K562 (cell line): ENCODE results near the gene RAI1.

Source experiments
- CREM ChIP-seq: IDR thresholded peaks from 2 replicates; pipeline ENCODE4 v1.6.1; 2014; ENCODE audit warnings: antibody characterized with exemption, low read depth
- CTCF ChIP-seq, 3 experiments: IDR thresholded peaks in 2 of 3; conservative IDR thresholded peaks in 1 of 3; 2 replicates each; pipeline ENCODE4 v1.5.1; 2011 to 2012; ENCODE audit warnings: low read length in 3 of 3, mild to moderate bottlenecking in 3 of 3, control low read depth in 2 of 3, improper control_type of control experiment in 1 of 3, inconsistent platforms in 1 of 3, low read depth in 1 of 3, mixed read lengths in 1 of 3, moderate library complexity in 1 of 3; ENCODE audit not compliant: insufficient read depth in 2 of 3
- POLR2AphosphoS5 ChIP-seq: IDR thresholded peaks from 2 replicates; pipeline ENCODE4 v1.6.1; 2011; ENCODE audit warnings: mild to moderate bottlenecking, low read depth, low read length, moderate library complexity; ENCODE audit not compliant: control insufficient read depth, insufficient read depth
- ZNF274 ChIP-seq: IDR thresholded peaks from 2 replicates; pipeline ENCODE4 v1.6.1; 2011; ENCODE audit warnings: low read depth, mild to moderate bottlenecking, low read length, moderate library complexity, borderline replicate concordance
- ZNF507 ChIP-seq: conservative IDR thresholded peaks from 2 replicates; pipeline ENCODE4 v1.6.1; 2017; ENCODE audit warnings: missing genetic modification characterization, missing compliant biosample characterization

- no peak for TF ChIP-seq CREM
- TF ChIP-seq ZNF507 (tag) = no peak
- no peak for TF ChIP-seq POLR2AphosphoS5
- no peak for TF ChIP-seq CTCF (IDR thresholded peaks at IDR 0.05 in 2 of 3, conservative IDR thresholded peaks at IDR 0.05 in 1 of 3; ENCODE audit: insufficient read depth in 2 of 3, low read depth in 1 of 3, low read length in 3 of 3)
- TF ChIP-seq ZNF274 = no peak
These were observed 13.3 kb upstream of the RAI1 start for GRCh38 chr17:17667947-17668346.
